ENCODE measurements around the gene NDRG4. TPM values are rescaled to one million over a fixed set of nuclear protein-coding genes. Genes with fewer than 3 reads are reported as not detected.

Gene NDRG4
- total and polyA plus RNA-seq, 2 of the 13 experiments (the other 11 are each of a cell fraction or from before 2014, with no cell fraction given): 1.7 to 2.7 TPM

- no peak overlapping the region for H3K4me3 ChIP-seq (replicated peaks in 1 of 3; ENCODE audit: insufficient read depth in 1 of 3, low read depth in 2 of 3, low read length in 3 of 3)
- in situ Hi-C loops (cut with HindIII; ENCODE audit: extremely low pct_ligation_motif_present, low pct_unique_long_range_greater_than_20kb): no loop called here
- intact Hi-C loops (cut with micrococcal nuclease; ENCODE audit: unreplicated experiment): no loop called here
- no peaks in the 10 kb centered on the region for H3K27me3 ChIP-seq (ENCODE audit: control insufficient read depth in 1 of 2, insufficient read depth in 2 of 2, low read length in 2 of 2)
- H3K27ac ChIP-seq (ENCODE audit: extremely low read length, insufficient read depth, low read length): no peak overlapping the region
- ATAC-seq (no peak; the same call in 2 of the 3 replicates), FAIRE-seq (no peak), DNase-seq (ENCODE audit: low spot score) (no peak)
- TF ChIP-seq NR2F2 (IDR thresholded peaks at IDR 0.05; ENCODE audit: borderline replicate concordance, low read depth) (no peak), ETV5 (CRISPR knock-in tag; IDR thresholded peaks at IDR 0.05; ENCODE audit: borderline replicate concordance) (no peak), CHD4 (IDR thresholded peaks at IDR 0.05; ENCODE audit: borderline replicate concordance, low read length) (no peak), NCOA2 (CRISPR knock-in tag; IDR thresholded peaks at IDR 0.05) (no peak)
- ChIA-PET POLR2A (no interaction called here), CTCF (ENCODE audit: low intra/inter-chr PET ratio, low total read pairs) (no interaction called here)
- no TSS peak for BruUV-seq (replicated peaks)
- H3K79me2 ChIP-seq (ENCODE audit: insufficient read depth, low read length): no peaks in the 10 kb centered on the region
- peaks cover 43 to 94% of the 10 kb centered on the region in 2 experiments for H3K36me3 ChIP-seq (replicated peaks in 1 of 2; ENCODE audit: control insufficient read depth in 1 of 2, insufficient read depth in 2 of 2, low read length in 2 of 2)
- WGBS (ENCODE audit: low lambda C conversion rate): 91% methylated on average over 10 of the region's 10 CpGs
- H3K9ac ChIP-seq (ENCODE audit: insufficient read depth, low read depth, low read length): no peak overlapping the region
- H3K4me2 ChIP-seq (ENCODE audit: low read depth, low read length): no peak overlapping the region
- H4K20me1 ChIP-seq (ENCODE audit: insufficient read depth, low read length): no peaks in the 10 kb centered on the region
- no peaks in the 10 kb centered on the region for H3K4me1 ChIP-seq (ENCODE audit: insufficient read depth, low read length)
- no peaks in the 10 kb centered on the region for H3K9me3 ChIP-seq (ENCODE audit: low read length)
- no peak overlapping the region for H2AFZ ChIP-seq (ENCODE audit: low read length)
These were observed 37.4 kb downstream of the NDRG4 start for GRCh38 chr16:58537124-58537906.

DNA sequence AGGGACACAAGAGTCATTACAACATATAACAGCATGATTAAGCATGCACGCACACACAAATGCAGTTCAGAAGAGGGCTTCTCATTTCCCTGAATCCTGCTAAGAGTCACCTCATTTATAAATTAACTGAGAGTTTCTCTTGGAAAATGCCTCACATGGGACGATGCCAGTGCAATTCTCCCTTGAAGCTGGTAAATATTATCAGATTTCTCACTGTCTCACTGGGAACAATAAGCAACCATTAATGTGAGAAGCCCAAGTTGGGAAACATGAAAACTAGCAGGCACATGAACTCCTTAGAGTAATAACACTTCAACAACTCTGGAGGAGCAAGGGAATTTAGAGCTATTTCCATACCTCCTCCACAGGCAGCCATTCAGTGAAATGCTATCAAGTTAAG is 41.8 kb downstream of the NDRG4 start:
- no TSS peak for BruUV-seq (replicated peaks)
- ChIA-PET CTCF (ENCODE audit: low intra/inter-chr PET ratio, low total read pairs) (no interaction called here), POLR2A (no interaction called here)
- Histone ChIP-seq H3K27ac (ENCODE audit: extremely low read length, insufficient read depth, low read length) (no peak overlapping the region), H2AFZ (ENCODE audit: low read length) (no peak overlapping the region), H3K4me1 (ENCODE audit: insufficient read depth, low read length) (no peaks in the 10 kb centered on the region), H3K9ac (ENCODE audit: insufficient read depth, low read depth, low read length) (no peak overlapping the region), H3K27me3 (ENCODE audit: control insufficient read depth in 1 of 2, insufficient read depth in 2 of 2, low read length in 2 of 2) (no peaks in the 10 kb centered on the region), H3K4me2 (ENCODE audit: low read depth, low read length) (no peak overlapping the region), H3K4me3 (replicated peaks in 1 of 3; ENCODE audit: insufficient read depth in 1 of 3, low read depth in 2 of 3, low read length in 3 of 3) (no peak overlapping the region), H3K9me3 (ENCODE audit: low read length) (no peaks in the 10 kb centered on the region), H4K20me1 (ENCODE audit: insufficient read depth, low read length) (0 out of 2 replicates have a peak, but pooled peaks cover 3% of the 10 kb centered on the region), H3K79me2 (ENCODE audit: insufficient read depth, low read length) (no peaks in the 10 kb centered on the region), H3K36me3 (replicated peaks in 1 of 2; ENCODE audit: control insufficient read depth in 1 of 2, insufficient read depth in 2 of 2, low read length in 2 of 2) (peaks cover 42 to 96% of the 10 kb centered on the region in 2 experiments)
- ATAC-seq (no peak), FAIRE-seq (no peak), DNase-seq (ENCODE audit: low spot score) (no peak)
- in situ Hi-C loops (cut with HindIII; ENCODE audit: extremely low pct_ligation_motif_present, low pct_unique_long_range_greater_than_20kb) (no loop called here), intact Hi-C loops (cut with micrococcal nuclease; ENCODE audit: unreplicated experiment) (no loop called here)
- WGBS (ENCODE audit: low lambda C conversion rate): 97% methylated on average over 2 of the region's 2 CpGs
- TF ChIP-seq ZEB1 (IDR thresholded peaks at IDR 0.05; ENCODE audit: insufficient replicate concordance, low read depth): no peak
- TF ChIP-seq ZNF234 (CRISPR knock-in tag; conservative IDR thresholded peaks at IDR 0.05): no peak
- TF ChIP-seq ZBTB38 (CRISPR knock-in tag; IDR thresholded peaks at IDR 0.05): no peak
- no peak for TF ChIP-seq E2F5 (CRISPR knock-in tag; conservative IDR thresholded peaks at IDR 0.05)
- TF ChIP-seq, protein P1, sequence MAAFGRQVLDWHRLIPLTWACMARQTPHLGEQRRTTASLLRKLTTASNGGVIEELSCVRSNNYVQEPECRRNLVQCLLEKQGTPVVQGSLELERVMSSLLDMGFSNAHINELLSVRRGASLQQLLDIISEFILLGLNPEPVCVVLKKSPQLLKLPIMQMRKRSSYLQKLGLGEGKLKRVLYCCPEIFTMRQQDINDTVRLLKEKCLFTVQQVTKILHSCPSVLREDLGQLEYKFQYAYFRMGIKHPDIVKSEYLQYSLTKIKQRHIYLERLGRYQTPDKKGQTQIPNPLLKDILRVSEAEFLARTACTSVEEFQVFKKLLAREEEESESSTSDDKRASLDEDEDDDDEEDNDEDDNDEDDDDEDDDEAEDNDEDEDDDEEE (CRISPR knock-in tag; IDR thresholded peaks at IDR 0.05): no peak
- TF ChIP-seq SETDB1 (CRISPR knock-in tag; IDR thresholded peaks at IDR 0.05; ENCODE audit: borderline replicate concordance): no peak
- TF ChIP-seq ZMYM3 (CRISPR knock-in tag; IDR thresholded peaks at IDR 0.05): no peak
- TF ChIP-seq, protein P2, sequence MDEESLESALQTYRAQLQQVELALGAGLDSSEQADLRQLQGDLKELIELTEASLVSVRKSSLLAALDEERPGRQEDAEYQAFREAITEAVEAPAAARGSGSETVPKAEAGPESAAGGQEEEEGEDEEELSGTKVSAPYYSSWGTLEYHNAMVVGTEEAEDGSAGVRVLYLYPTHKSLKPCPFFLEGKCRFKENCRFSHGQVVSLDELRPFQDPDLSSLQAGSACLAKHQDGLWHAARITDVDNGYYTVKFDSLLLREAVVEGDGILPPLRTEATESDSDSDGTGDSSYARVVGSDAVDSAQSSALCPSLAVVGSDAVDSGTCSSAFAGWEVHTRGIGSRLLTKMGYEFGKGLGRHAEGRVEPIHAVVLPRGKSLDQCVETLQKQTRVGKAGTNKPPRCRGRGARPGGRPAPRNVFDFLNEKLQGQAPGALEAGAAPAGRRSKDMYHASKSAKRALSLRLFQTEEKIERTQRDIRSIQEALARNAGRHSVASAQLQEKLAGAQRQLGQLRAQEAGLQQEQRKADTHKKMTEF (CRISPR knock-in tag; IDR thresholded peaks at IDR 0.05): no peak
- TF ChIP-seq CBX2 (IDR thresholded peaks at IDR 0.05; ENCODE audit: low read depth, low read length): no peak
- TF ChIP-seq CBX2 (CRISPR knock-in tag; IDR thresholded peaks at IDR 0.05; ENCODE audit: low read depth): no peak
- TF ChIP-seq RNF2 (conservative IDR thresholded peaks at IDR 0.05; ENCODE audit: low read depth): no peak
